KMS-11 (cell line): ENCODE measurements around the gene HDAC4.

ENCODE experiments used
- H2AFZ ChIP-seq: fragments of 200-600 bp; sonication (generic); 2 replicates; pipeline ENCODE4 v1.6.1; 2016; ENCODE audit warnings: antibody characterized with exemption, mixed run types, low read depth
- H3K27ac ChIP-seq: fragments of 200-600 bp; sonication (generic); 2 replicates; pipeline ENCODE4 v1.6.1; 2016; ENCODE audit warnings: mild to moderate bottlenecking, mixed run types
- H3K27me3 ChIP-seq: fragments of 200-600 bp; sonication (generic); 2 replicates; pipeline ENCODE4 v1.6.1; 2017; ENCODE audit warnings: mild to moderate bottlenecking, low read depth, mixed run types, moderate library complexity; ENCODE audit not compliant: insufficient read depth
- H3K36me3 ChIP-seq: fragments of 200-600 bp; sonication (generic); 2 replicates; pipeline ENCODE4 v1.6.1; 2017; ENCODE audit warnings: mild to moderate bottlenecking, mixed run types; ENCODE audit not compliant: insufficient read depth
- H3K4me1 ChIP-seq: fragments of 200-600 bp; sonication (generic); 2 replicates; pipeline ENCODE4 v1.6.1; 2016; ENCODE audit warnings: mild to moderate bottlenecking, low read depth, mixed run types; ENCODE audit not compliant: poor library complexity, severe bottlenecking
- H3K4me2 ChIP-seq: fragments of 200-600 bp; sonication (generic); 2 replicates; pipeline ENCODE4 v1.7.0; 2016; ENCODE audit warnings: mild to moderate bottlenecking, mixed run types
- H3K4me3 ChIP-seq: fragments of 200-600 bp; sonication (generic); IDR thresholded peaks from 2 replicates; pipeline ENCODE4 v1.6.1; 2017; ENCODE audit warnings: low read depth, low read length, mixed read lengths; ENCODE audit not compliant: insufficient read depth
- H3K79me2 ChIP-seq: fragments of 200-600 bp; sonication (generic); 2 replicates; pipeline ENCODE4 v1.6.1; 2016; ENCODE audit warnings: low read depth, mixed run types; ENCODE audit not compliant: insufficient read depth
- H3K9ac ChIP-seq: fragments of 200-600 bp; sonication (generic); 2 replicates; pipeline ENCODE4 v1.6.1; 2016; ENCODE audit warnings: mild to moderate bottlenecking, mixed run types
- H4K20me1 ChIP-seq: fragments of 200-600 bp; sonication (generic); 2 replicates; pipeline ENCODE4 v1.6.1; 2016; ENCODE audit warnings: mild to moderate bottlenecking, mixed run types; ENCODE audit not compliant: insufficient read depth
- TF ChIP-seq, protein P1 (sequence below): fragments of 200-600 bp; sonication (generic); conservative IDR thresholded peaks from 2 replicates; pipeline ENCODE4 v1.6.1; 2017; ENCODE audit warnings: low read depth, mild to moderate bottlenecking, antibody characterized with exemption, low read length, moderate library complexity, mixed read lengths

HDAC4 gene

DNA sequence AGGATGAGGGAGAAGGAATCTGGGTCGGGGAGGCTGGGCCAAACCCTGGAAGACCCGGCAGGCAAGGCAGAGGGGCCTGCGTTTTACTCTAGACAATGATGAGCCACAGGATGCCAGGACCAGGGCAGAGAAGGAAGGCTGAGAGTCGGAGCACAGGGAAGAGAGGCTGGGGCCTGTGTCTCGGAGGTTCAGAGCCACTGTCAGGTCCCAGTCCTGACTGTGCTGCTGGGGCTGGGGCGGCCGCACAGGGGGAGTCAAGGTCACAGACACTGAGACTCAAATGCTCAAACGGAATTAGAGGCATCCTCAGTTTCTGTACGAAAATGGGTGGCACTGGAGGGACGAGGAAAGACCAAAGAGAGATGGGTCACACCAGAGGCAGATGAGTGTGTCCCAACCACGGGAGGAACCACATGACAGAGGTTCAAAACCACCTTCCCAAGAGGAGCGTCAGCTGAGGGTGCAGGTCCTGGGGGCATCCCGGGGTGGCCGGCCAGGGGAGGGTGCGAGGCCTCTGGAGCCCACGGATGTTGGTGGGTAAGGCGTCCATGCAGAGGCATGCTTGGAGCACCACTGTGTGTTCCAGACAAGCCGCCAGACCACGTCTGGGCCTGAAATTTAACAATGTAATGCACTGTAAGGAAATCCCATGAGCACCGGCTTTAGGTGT, 14.7 kb downstream of the HDAC4 start:
- no peak overlapping the region for H3K9ac ChIP-seq
- TF ChIP-seq, protein P1, sequence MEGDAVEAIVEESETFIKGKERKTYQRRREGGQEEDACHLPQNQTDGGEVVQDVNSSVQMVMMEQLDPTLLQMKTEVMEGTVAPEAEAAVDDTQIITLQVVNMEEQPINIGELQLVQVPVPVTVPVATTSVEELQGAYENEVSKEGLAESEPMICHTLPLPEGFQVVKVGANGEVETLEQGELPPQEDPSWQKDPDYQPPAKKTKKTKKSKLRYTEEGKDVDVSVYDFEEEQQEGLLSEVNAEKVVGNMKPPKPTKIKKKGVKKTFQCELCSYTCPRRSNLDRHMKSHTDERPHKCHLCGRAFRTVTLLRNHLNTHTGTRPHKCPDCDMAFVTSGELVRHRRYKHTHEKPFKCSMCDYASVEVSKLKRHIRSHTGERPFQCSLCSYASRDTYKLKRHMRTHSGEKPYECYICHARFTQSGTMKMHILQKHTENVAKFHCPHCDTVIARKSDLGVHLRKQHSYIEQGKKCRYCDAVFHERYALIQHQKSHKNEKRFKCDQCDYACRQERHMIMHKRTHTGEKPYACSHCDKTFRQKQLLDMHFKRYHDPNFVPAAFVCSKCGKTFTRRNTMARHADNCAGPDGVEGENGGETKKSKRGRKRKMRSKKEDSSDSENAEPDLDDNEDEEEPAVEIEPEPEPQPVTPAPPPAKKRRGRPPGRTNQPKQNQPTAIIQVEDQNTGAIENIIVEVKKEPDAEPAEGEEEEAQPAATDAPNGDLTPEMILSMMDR = no peak
- H2AFZ ChIP-seq = no peak overlapping the region
- H3K27ac ChIP-seq = no peak overlapping the region
- no peaks in the 10 kb centered on the region for H3K4me1 ChIP-seq
- no peak overlapping the region for H3K4me2 ChIP-seq
- H3K36me3 ChIP-seq = no peaks in the 10 kb centered on the region
- no peaks in the 10 kb centered on the region for H3K27me3 ChIP-seq
- H4K20me1 ChIP-seq = no peaks in the 10 kb centered on the region
- H3K4me3 ChIP-seq = no peak overlapping the region
- peaks cover 29% of the 10 kb centered on the region; the same call in 1 of the 2 replicates for H3K79me2 ChIP-seq

DNA sequence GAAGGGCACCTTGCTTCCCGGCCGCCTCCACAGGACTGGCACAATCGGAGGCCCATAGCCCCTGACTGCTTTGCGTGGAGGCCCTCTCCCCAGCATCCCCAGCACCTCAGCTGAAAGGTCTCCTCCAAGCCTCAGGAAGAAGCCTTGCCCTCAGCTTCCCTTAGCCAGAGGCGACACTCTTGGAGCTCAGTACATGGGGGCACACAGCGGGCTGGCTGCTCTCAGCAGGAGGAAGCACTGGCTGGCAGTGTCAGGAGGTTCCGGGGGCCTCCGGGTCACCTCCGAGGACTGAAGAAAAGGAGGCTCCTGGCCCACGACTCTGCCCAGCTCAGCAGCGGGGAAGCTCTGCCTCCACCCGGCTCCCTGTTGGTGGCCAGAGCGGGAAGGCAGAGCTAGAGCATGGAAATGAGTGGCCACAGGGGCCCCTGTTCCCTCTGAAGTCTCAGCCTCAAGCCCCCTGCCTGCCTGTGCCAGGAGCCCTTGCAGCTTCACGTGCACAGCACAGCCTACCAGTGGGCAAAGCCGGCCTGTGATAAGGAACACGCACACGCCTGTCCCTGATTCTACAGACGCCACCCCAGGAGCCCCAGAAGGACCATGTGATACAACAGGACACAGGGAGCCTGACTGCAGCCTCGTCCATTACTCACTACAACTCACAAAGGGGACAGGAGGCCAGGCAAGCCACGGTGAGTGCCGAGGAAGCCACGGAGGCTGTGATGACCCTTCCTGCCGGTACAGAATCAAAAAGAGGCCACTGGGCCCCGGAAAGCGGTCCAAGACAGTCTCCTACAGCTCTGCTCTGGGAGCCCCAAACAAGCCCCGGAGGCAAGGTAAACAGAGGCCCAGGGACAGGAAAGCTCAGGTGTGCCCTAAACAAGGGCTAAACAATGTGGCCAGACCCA, 15.5 kb downstream of the HDAC4 start:
- Histone ChIP-seq H3K4me3 (no peak overlapping the region), H3K79me2 (peaks cover 21% of the 10 kb centered on the region; the same call in 1 of the 2 replicates), H3K4me2 (no peak overlapping the region), H3K27ac (no peak overlapping the region), H3K4me1 (no peaks in the 10 kb centered on the region), H3K27me3 (no peaks in the 10 kb centered on the region), H4K20me1 (no peaks in the 10 kb centered on the region), H3K36me3 (no peaks in the 10 kb centered on the region), H3K9ac (no peak overlapping the region), H2AFZ (no peak overlapping the region)
- TF ChIP-seq, protein P1 = no peak

DNA sequence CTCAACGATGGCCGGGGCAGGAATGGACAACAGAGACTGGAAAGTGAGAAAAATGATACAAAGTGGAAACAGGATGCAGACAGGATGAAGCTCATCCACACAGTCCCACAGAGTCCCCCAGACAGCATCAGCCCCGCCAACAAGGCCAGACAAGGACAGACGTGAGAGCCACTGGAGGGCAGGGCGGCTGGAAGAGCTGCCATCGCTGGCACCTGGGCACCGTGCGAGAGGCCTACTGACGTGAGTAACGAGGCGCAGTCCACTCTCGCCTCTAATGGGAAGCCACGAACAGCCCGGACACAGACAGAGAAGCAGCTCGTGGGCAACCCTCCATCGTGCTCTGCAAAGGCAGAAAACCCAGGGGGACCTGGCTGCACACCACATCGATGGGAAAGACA, 17.1 kb downstream of the HDAC4 start:
- Histone ChIP-seq H3K9ac (no peak overlapping the region), H3K4me3 (no peak overlapping the region), H3K4me1 (no peaks in the 10 kb centered on the region), H3K4me2 (no peak overlapping the region), H3K36me3 (no peaks in the 10 kb centered on the region), H2AFZ (no peak overlapping the region), H3K27ac (no peak overlapping the region), H3K27me3 (no peaks in the 10 kb centered on the region), H3K79me2 (peaks cover 10% of the 10 kb centered on the region; the same call in 1 of the 2 replicates), H4K20me1 (no peaks in the 10 kb centered on the region)
- TF ChIP-seq, protein P1 = no peak

DNA sequence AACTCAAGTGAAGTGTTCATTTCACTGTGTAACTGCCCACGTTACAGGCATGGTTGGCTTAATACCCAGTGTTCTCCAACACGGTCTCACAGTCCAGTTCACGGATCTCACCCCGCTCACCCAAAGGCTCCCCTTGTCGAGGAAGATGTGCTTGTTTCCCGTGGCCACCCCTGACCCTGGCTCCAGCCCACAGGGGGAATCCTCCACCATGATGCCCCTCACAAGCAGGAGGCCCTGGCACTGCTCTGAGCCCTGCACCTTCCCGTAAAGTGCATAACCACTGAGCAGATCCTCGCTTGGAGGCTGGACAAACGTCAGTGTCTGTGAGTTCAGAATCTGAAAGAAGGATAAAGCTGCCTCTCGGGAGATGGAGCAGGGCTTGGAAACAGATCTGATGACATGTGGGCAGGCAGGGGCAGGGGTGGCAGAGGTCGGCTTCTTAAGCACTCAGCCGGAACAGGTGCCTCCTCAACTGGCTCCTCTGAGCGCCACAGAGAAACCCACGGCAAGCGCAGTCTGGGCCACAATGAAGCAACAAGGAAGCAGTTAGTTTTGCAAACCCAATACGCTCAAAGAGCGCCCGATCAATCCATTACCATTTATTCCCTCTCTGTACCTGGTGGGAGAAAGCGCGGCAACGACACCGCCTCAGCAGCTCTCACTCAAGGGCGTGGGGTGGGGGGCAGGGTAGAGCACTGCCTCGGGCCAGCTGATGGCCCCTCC, 17.6 kb downstream of the HDAC4 start:
- no peaks in the 10 kb centered on the region for H3K36me3 ChIP-seq
- no peak overlapping the region for H3K4me2 ChIP-seq

More for the DNA sequence above, 17.6 kb downstream of the HDAC4 start:
- no peaks in the 10 kb centered on the region for H3K27me3 ChIP-seq
- no peaks in the 10 kb centered on the region for H3K4me1 ChIP-seq
- H4K20me1 ChIP-seq = no peaks in the 10 kb centered on the region
- no peak overlapping the region for H2AFZ ChIP-seq
- no peak overlapping the region for H3K9ac ChIP-seq
- no peak overlapping the region for H3K4me3 ChIP-seq
- peaks cover 10% of the 10 kb centered on the region; the same call in 1 of the 2 replicates for H3K79me2 ChIP-seq
- TF ChIP-seq, protein P1 = no peak
- H3K27ac ChIP-seq = no peak overlapping the region
